HEK293T (cell line): ENCODE data around the gene TECTA.
"Not testable (repeated sequence)": the region's sequence is repeated elsewhere in the genome, so short reads cannot be mapped to it uniquely, and the experiment has no call there.

ENCODE experiments used
- CTCF ChIA-PET: fragments of 350-600 bp; formaldehyde crosslinking; extraction: SDS; loops from one replicate; lab custom pipeline; 2021; ENCODE audit warnings: antibody characterized with exemption, inconsistent platforms; lab: Yijun Ruan, JAX
- POLR2A ChIA-PET: fragments of 350-600 bp; formaldehyde crosslinking; extraction: SDS; loops from one replicate; lab custom pipeline; 2020; ENCODE audit warnings: antibody characterized with exemption, inconsistent platforms; lab: Yijun Ruan, JAX
- DNase-seq: peaks from one replicate; pipeline ENCODE4 v3.0.0; 2012; ENCODE audit warnings: mixed read lengths; ENCODE audit errors: extremely low spot score
- ARNT ChIP-seq: fragments of 450-650 bp; IDR thresholded peaks from 2 replicates; pipeline ENCODE4 v1.6.1; 2017; ENCODE audit warnings: mild to moderate bottlenecking
- BHLHE40 ChIP-seq: fragments of 450-650 bp; IDR thresholded peaks from 2 replicates; pipeline ENCODE4 v1.6.1; 2016; ENCODE audit warnings: mild to moderate bottlenecking, moderate library complexity, borderline replicate concordance
- CTBP1 ChIP-seq: fragments of 450-650 bp; IDR thresholded peaks from 2 replicates; pipeline ENCODE4 v1.6.1; 2016; ENCODE audit warnings: borderline replicate concordance
- ELF4 ChIP-seq: fragments of 450-650 bp; IDR thresholded peaks from 2 replicates; pipeline ENCODE4 v1.6.1; 2017; ENCODE audit warnings: antibody characterized with exemption
- FOXA1 ChIP-seq: fragments of 450-650 bp; IDR thresholded peaks from 2 replicates; pipeline ENCODE4 v1.6.1; 2016; ENCODE audit warnings: mild to moderate bottlenecking
- FOXK2 ChIP-seq: fragments of 450-650 bp; IDR thresholded peaks from 2 replicates; pipeline ENCODE4 v1.6.1; 2016; ENCODE audit warnings: mild to moderate bottlenecking
- FOXM1 ChIP-seq: fragments of 450-650 bp; IDR thresholded peaks from 2 replicates; pipeline ENCODE4 v1.6.1; 2017; ENCODE audit warnings: mild to moderate bottlenecking, borderline replicate concordance
- HDGF ChIP-seq: fragments of 450-650 bp; IDR thresholded peaks from 2 replicates; pipeline ENCODE4 v1.6.1; 2017; ENCODE audit warnings: antibody characterized with exemption, borderline replicate concordance
- L3MBTL2 ChIP-seq: fragments of 450-650 bp; conservative IDR thresholded peaks from 2 replicates; pipeline ENCODE4 v1.6.1; 2016; ENCODE audit warnings: mild to moderate bottlenecking
- LEF1 ChIP-seq: fragments of 450-650 bp; IDR thresholded peaks from 2 replicates; pipeline ENCODE4 v1.6.1; 2017; ENCODE audit warnings: mild to moderate bottlenecking, borderline replicate concordance
- NFRKB ChIP-seq: fragments of 450-650 bp; IDR thresholded peaks from 2 replicates; pipeline ENCODE4 v1.6.1; 2016; ENCODE audit warnings: mild to moderate bottlenecking, moderate library complexity
- SP1 ChIP-seq: fragments of 450-650 bp; IDR thresholded peaks from 2 replicates; pipeline ENCODE4 v1.6.1; 2017
- SUZ12 ChIP-seq: fragments of 450-650 bp; IDR thresholded peaks from 2 replicates; pipeline ENCODE4 v1.6.1; 2016; ENCODE audit warnings: mild to moderate bottlenecking
- TARDBP ChIP-seq: fragments of 450-650 bp; IDR thresholded peaks from 2 replicates; pipeline ENCODE4 v1.6.1; 2016
- ZNF384 ChIP-seq: fragments of 450-650 bp; IDR thresholded peaks from 2 replicates; pipeline ENCODE4 v1.6.1; 2016
- TF ChIP-seq, protein P1 (sequence below): fragments of 450-650 bp; IDR thresholded peaks from 2 replicates; pipeline ENCODE4 v1.6.1; 2016

The TECTA gene

DNA sequence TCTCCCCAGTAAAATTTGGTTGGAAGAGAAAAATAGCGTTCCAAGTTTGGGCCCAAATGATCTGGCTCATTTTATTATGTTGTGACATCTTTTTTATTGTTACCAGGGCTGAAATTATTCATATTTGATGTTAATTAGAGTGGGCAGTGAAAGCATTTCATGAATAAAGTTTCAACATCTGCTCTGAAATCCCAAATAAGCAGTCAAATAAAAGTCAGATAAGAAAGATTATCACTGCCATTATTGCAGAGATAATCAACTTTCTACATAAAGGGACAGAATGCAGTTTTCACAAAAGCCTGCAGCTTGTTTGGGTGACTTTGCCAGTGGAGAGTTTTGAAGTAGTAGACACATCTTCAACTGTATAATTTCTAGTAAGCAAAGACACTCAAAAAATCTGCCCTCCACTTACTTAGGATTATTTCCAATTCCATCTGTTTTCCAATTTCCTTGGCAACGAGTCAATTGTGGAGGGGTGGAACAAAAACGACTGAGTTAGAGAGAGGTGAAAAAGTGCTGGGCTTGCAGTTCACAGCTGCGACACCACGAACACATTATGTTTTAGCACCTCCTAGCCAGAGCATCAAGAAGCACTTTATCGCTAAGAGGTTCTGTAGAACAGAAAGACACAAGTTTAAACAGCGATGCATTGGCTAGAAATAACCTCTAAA lies 9.0 kb downstream of the TECTA start:
- TF ChIP-seq ARNT (no peak), ELF4 (no peak), HDGF (no peak), SUZ12 (no peak), L3MBTL2 (no peak), FOXA1 (no peak), BHLHE40 (no peak), CTBP1 (no peak), ZNF384 (no peak), NFRKB (no peak), LEF1 (no peak), FOXK2 (no peak), TARDBP (no peak), SP1 (no peak), FOXM1 (no peak)
- TF ChIP-seq, protein P1, sequence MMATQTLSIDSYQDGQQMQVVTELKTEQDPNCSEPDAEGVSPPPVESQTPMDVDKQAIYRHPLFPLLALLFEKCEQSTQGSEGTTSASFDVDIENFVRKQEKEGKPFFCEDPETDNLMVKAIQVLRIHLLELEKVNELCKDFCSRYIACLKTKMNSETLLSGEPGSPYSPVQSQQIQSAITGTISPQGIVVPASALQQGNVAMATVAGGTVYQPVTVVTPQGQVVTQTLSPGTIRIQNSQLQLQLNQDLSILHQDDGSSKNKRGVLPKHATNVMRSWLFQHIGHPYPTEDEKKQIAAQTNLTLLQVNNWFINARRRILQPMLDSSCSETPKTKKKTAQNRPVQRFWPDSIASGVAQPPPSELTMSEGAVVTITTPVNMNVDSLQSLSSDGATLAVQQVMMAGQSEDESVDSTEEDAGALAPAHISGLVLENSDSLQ: no peak
- DNase-seq: no peak
- ChIA-PET CTCF (no interaction called here), POLR2A (no interaction called here)

DNA sequence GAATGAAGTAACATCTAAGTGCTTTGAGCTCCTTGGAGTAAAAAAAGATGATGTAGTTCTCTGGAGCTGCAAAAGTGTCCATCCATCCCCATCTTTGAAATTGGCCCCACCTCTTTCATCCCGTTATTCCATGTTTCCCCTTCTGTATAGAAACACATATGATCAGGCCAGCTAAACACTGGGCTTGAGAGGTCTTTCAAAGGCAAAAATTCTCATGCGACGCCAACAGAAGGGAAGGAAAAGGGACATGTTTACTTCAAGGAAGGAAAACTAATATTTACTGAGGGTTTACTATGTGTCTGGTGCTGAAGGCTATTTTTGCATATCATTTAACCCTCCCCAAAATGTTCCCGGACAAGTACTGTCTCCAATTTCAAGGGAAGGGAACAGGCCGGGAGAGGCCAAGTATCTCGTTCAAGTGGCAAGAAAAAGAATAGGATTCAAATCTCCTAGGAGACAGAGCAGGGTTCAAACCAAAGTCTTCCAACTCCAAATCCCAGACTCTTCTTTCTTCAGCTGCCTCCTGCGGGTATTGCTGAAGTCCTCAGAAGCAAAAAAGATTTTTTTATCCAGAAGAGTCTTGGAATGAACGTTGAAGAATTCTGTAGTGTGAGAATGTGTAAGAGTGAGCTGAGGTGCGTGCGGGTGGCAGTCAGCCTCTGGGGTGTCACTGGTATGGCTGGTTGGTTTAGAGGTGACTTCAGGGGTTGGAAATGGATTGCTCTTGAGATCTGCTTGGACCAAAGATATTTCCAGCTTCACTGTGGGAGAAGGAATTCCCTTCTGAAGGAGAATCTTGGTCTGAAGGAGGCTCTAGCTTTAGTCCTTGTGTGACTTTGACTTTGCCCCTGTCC lies 10.1 kb downstream of the TECTA start:
- ChIA-PET POLR2A (no interaction called here), CTCF (interaction anchor here (1.0 kb wide), 1 partner anchor 84 kb away, joined by 4 read pairs; no protein-coding TSS in a partner anchor)

DNA sequence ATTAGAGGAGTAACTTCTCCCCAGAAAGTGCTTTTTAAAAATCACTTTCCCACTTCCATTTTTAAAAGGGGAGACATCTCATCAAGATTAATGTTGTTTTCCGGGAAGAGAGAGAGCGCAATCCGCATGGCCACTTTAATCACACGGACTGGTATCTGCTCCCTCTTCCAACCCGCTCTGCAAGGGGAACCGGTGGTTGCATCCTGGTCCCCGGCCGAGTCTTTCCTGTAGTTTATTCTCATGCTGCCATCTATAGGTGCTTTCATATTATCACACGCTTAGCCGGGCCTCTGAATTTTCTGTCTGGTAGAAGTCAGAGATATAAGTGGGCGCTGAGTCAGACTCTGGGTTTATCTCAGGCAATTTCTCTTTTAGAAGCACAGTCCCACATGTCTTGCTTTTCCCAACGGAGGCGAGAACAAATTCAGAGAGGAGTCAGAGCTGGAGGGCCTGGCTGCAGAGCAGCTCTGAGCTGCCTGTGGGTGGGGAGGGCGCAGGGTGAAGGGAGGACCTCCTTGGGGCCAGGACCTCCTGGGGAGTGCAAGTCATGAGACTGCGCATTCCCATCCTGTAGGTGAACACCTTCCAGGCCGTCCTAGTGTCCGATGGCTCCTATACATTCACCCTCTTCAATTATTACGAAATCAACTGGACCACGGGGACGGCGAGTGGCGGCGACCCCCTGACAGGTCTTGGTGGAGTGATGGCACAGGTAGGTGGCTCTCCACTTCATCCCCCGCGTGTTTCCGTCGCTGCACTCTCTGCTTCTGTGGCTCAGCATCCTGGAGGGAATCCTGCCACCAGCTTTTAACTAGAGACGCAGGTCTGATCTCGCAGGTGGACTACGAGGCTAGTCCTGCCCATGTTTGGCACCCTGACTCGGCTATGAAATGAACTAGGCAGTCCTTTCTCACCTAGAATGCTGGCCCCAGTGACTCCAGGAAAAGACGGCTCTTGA lies 11.7 kb downstream of the TECTA start:
- TF ChIP-seq ARNT: no peak
- no peak for TF ChIP-seq FOXA1
- no peak for TF ChIP-seq ZNF384
- no peak for TF ChIP-seq ELF4
- TF ChIP-seq FOXM1: no peak
- no peak for TF ChIP-seq CTBP1
- TF ChIP-seq L3MBTL2: no peak
- TF ChIP-seq LEF1: no peak
- TF ChIP-seq BHLHE40: no peak
- TF ChIP-seq HDGF: no peak
- no peak for TF ChIP-seq FOXK2
- TF ChIP-seq SP1: no peak
- TF ChIP-seq, protein P1: no peak
- ChIA-PET CTCF (interaction anchor here (0.9 to 1.0 kb wide), 2 partner anchors 13 to 82 kb away, joined by 3 to 4 read pairs; no protein-coding TSS in a partner anchor), POLR2A (no interaction called here)
- peak; percentile 76 for DNase-seq

More for the DNA sequence above, 10.1 kb downstream of the TECTA start:
- no peak for DNase-seq
- no peak for TF ChIP-seq SUZ12
- no peak for TF ChIP-seq FOXK2
- TF ChIP-seq FOXM1: no peak
- TF ChIP-seq, protein P1: no peak
- no peak for TF ChIP-seq CTBP1
- no peak for TF ChIP-seq L3MBTL2
- TF ChIP-seq SP1: no peak
- no peak for TF ChIP-seq ELF4
- no peak for TF ChIP-seq NFRKB
- TF ChIP-seq BHLHE40: no peak
- no peak for TF ChIP-seq ZNF384
- TF ChIP-seq FOXA1: no peak
- no peak for TF ChIP-seq HDGF
- no peak for TF ChIP-seq ARNT
- TF ChIP-seq LEF1: no peak
- TF ChIP-seq TARDBP: no peak

DNA sequence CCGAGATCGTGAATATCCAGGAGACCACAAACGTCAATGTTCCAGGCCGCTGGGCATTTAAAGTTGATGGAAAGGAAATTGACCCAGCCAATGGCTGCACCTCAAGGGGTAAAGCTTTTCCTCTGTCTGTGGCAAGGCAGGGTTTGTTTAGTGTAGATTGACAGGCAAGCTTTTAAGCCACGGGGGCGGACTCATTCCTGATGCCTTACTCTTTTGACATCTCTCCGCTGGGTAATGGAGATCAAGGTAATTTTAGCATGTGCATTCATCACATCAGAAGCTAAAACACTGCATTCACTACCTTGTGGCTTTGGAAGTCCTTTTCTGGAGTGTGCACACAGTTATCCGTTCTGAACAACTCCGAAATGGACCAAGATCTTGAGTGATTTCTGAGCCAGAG lies 12.6 kb downstream of the TECTA start:
- TF ChIP-seq FOXA1: no peak
- TF ChIP-seq TARDBP: no peak
- TF ChIP-seq BHLHE40: no peak
- no peak for DNase-seq
- CTCF ChIA-PET: no interaction called here
- POLR2A ChIA-PET: interaction anchor here (0.8 kb wide), 1 partner anchor 48 kb away, joined by 3 read pairs; no protein-coding TSS in a partner anchor

DNA sequence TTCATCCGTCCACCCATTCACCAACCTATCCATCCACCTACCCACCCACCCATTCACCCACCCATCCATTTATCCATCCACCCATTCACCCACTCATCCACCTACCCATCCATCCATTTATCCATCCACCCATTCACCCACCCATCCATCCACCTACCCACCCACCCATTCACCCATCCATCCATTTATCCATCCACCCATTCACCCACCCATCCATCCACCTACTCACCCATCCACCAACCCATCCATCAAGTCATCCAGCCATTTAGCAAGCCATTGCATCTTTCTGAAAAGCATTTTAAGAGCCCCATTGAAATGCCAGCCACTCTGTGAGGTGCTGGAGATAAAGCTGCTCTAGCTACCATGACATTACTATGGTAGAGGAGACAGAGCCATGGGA lies 14.0 kb downstream of the TECTA start:
- CTCF ChIA-PET, DNase-seq, POLR2A ChIA-PET: not testable (repeated sequence)
